Parathyroid adenoma (tissue), 2 donors: ENCODE measurements around the gene SAMD4A.

Experiments used
- H2AFZ ChIP-seq: fragments of 300-600 bp; sonication (generic); one replicate; pipeline ENCODE4 v1.7.0; 2017; ENCODE audit warnings: antibody characterized with exemption, mild to moderate bottlenecking
- H3K27ac ChIP-seq: fragments of 300-600 bp; sonication (generic); one replicate; pipeline ENCODE4 v1.7.0; 2017
- H3K27me3 ChIP-seq: fragments of 300-600 bp; sonication (generic); one replicate; pipeline ENCODE4 v1.7.0; 2017; ENCODE audit warnings: low read length; ENCODE audit not compliant: control insufficient read depth, insufficient read depth
- H3K36me3 ChIP-seq: fragments of 300-600 bp; sonication (generic); one replicate; pipeline ENCODE4 v1.7.0; 2017; ENCODE audit warnings: low read length; ENCODE audit not compliant: control insufficient read depth, insufficient read depth
- H3K4me1 ChIP-seq: fragments of 300-600 bp; sonication (generic); one replicate; pipeline ENCODE4 v1.7.0; 2017; ENCODE audit warnings: control low read depth
- H3K4me2 ChIP-seq: fragments of 300-600 bp; sonication (generic); one replicate; pipeline ENCODE4 v1.7.0; 2017; ENCODE audit warnings: low read length
- H3K4me3 ChIP-seq: fragments of 300-600 bp; sonication (generic); one replicate; pipeline ENCODE4 v1.7.0; 2017; ENCODE audit warnings: low read depth, low read length
- H3K79me2 ChIP-seq: fragments of 300-600 bp; sonication (generic); one replicate; pipeline ENCODE4 v1.7.0; 2017; ENCODE audit warnings: control low read depth
- H3K9ac ChIP-seq: fragments of 300-600 bp; sonication (generic); one replicate; pipeline ENCODE4 v1.7.0; 2017; ENCODE audit warnings: mild to moderate bottlenecking
- H3K9me3 ChIP-seq: fragments of 300-600 bp; sonication (generic); one replicate; pipeline ENCODE4 v1.7.0; 2017; ENCODE audit warnings: low read length; ENCODE audit not compliant: control insufficient read depth
- CTCF ChIP-seq: fragments of 300-600 bp; sonication (generic); IDR thresholded peaks from one replicate; pipeline ENCODE4 v1.7.0; 2017; ENCODE audit warnings: antibody characterized with exemption, mild to moderate bottlenecking
- donor health status: primary hyperparathyroidism.

SAMD4A gene

GRCh38 chr14:54804538-54805041 lies 237.7 kb downstream of the SAMD4A start:
- H3K27me3 ChIP-seq: no peaks in the 10 kb centered on the region
- no peaks in the 10 kb centered on the region for H3K9me3 ChIP-seq
- H3K4me3 ChIP-seq: no peak overlapping the region
- peaks cover 12% of the 10 kb centered on the region for H3K4me1 ChIP-seq
- no peak for TF ChIP-seq CTCF
- H3K36me3 ChIP-seq: no peaks in the 10 kb centered on the region
- H2AFZ ChIP-seq: no peak overlapping the region
- H3K9ac ChIP-seq: no peak overlapping the region
- no peaks in the 10 kb centered on the region for H3K79me2 ChIP-seq
- H3K4me2 ChIP-seq: no peak overlapping the region
- H3K27ac ChIP-seq: no peak overlapping the region

GRCh38 chr14:54805070-54805444 lies 238.1 kb downstream of the SAMD4A start:
- no peak for TF ChIP-seq CTCF
- Histone ChIP-seq H3K27me3 (no peaks in the 10 kb centered on the region), H2AFZ (peak overlapping the region; percentile 65), H3K9ac (no peak overlapping the region), H3K79me2 (no peaks in the 10 kb centered on the region), H3K27ac (no peak overlapping the region), H3K4me1 (peaks cover 12% of the 10 kb centered on the region), H3K36me3 (no peaks in the 10 kb centered on the region), H3K9me3 (no peaks in the 10 kb centered on the region), H3K4me3 (no peak overlapping the region), H3K4me2 (no peak overlapping the region)

- TF ChIP-seq CTCF: peak; percentile 94
- Histone ChIP-seq H3K79me2 (no peaks in the 10 kb centered on the region), H3K9ac (no peak overlapping the region), H3K36me3 (no peaks in the 10 kb centered on the region), H3K27ac (no peak overlapping the region), H3K9me3 (no peaks in the 10 kb centered on the region), H3K27me3 (no peaks in the 10 kb centered on the region), H2AFZ (peak overlapping the region; percentile 65), H3K4me2 (no peak overlapping the region), H3K4me3 (no peak overlapping the region), H3K4me1 (peaks cover 12% of the 10 kb centered on the region)
These were observed 238.8 kb downstream of the SAMD4A start for GRCh38 chr14:54805445-54806322.

- no peak overlapping the region for H3K9ac ChIP-seq
- no peak overlapping the region for H3K4me2 ChIP-seq
- H3K27ac ChIP-seq: no peak overlapping the region
- no peaks in the 10 kb centered on the region for H3K9me3 ChIP-seq
- H2AFZ ChIP-seq: no peak overlapping the region
- no peaks in the 10 kb centered on the region for H3K79me2 ChIP-seq
- H3K27me3 ChIP-seq: peaks cover 3% of the 10 kb centered on the region
- no peak for TF ChIP-seq CTCF
- H3K36me3 ChIP-seq: no peaks in the 10 kb centered on the region
- H3K4me1 ChIP-seq: peaks cover 12% of the 10 kb centered on the region
- H3K4me3 ChIP-seq: no peak overlapping the region
These were observed 239.7 kb downstream of the SAMD4A start for GRCh38 chr14:54806616-54807015.
